H1 (cell line): ENCODE measurements around the gene RASGEF1C. TPM values are rescaled to one million over a fixed set of nuclear protein-coding genes. Genes with fewer than 3 reads are reported as not detected.

Experiments
- CTCF ChIA-PET: fragments of 300-600 bp; sonication (Branson Sonifier 250); formaldehyde crosslinking; loops from one replicate; lab custom pipeline; 2021; ENCODE audit not compliant: partially characterized antibody; lab: Charles Lee
- POLR2A ChIA-PET: fragments of 300-600 bp; sonication (Branson Sonifier 250); formaldehyde crosslinking; loops from one replicate; lab custom pipeline; 2021; ENCODE audit warnings: inconsistent platforms; ENCODE audit not compliant: partially characterized antibody; lab: Charles Lee
- DNase-seq, 2 experiments: peaks; one replicate each; pipeline versions ENCODE4 v3.0.0 to v3.0.0-alpha.2; 2010 to 2022; ENCODE audit warnings: low spot score in 2 of 2, low read depth in 1 of 2, mixed read lengths in 1 of 2
- FAIRE-seq: peaks from 2 replicates; lab custom pipeline; 2011; peaks lifted over from hg19 to GRCh38; lab: Jason Lieb, UNC
- H2AFZ ChIP-seq: 2 replicates; pipeline ENCODE4 v1.8.1; 2012; ENCODE audit warnings: low read length, inconsistent platforms
- H2AK5ac ChIP-seq: 2 replicates; pipeline ENCODE4 v1.6.1; 2013; ENCODE audit warnings: low read depth, low read length
- H2BK120ac ChIP-seq: replicated peaks from 2 replicates; pipeline ENCODE3; 2013; ENCODE audit warnings: low read depth, low read length, inconsistent platforms
- H2BK12ac ChIP-seq: 2 replicates; pipeline ENCODE4 v1.6.1; 2013; ENCODE audit warnings: low read depth, low read length
- H2BK15ac ChIP-seq: 2 replicates; pipeline ENCODE4 v1.6.1; 2013; ENCODE audit warnings: low read length
- H2BK20ac ChIP-seq: 2 replicates; pipeline ENCODE4 v1.6.1; 2013; ENCODE audit warnings: low read length
- H2BK5ac ChIP-seq: 2 replicates; pipeline ENCODE4 v1.6.1; 2013; ENCODE audit warnings: low read depth, low read length
- H3K14ac ChIP-seq: 2 replicates; pipeline ENCODE4 v1.6.1; 2013; ENCODE audit warnings: inconsistent platforms; ENCODE audit not compliant: insufficient read length
- H3K18ac ChIP-seq: 2 replicates; pipeline ENCODE4 v1.6.1; 2013; ENCODE audit warnings: low read length; ENCODE audit errors: extremely low read depth
- H3K23ac ChIP-seq: 2 replicates; pipeline ENCODE4 v1.6.1; 2013; ENCODE audit warnings: inconsistent platforms; ENCODE audit not compliant: insufficient read length
- H3K23me2 ChIP-seq: 2 replicates; pipeline ENCODE4 v1.6.1; 2013; ENCODE audit warnings: low read depth, low read length
- H3K27ac ChIP-seq: 2 replicates; pipeline ENCODE4 v1.6.1; 2011; ENCODE audit warnings: low read depth, low read length, inconsistent platforms
- H3K27me3 ChIP-seq, 4 experiments: replicated peaks in 1 of 4; 1 replicate in 1 of 4; 2 replicates in 3 of 4; pipeline versions ENCODE4 v1.6.1 to v1.8.1; 2011 to 2013; ENCODE audit warnings: low read length in 3 of 4, mild to moderate bottlenecking in 3 of 4, inconsistent platforms in 2 of 4, mixed read lengths in 2 of 4, moderate library complexity in 1 of 4; ENCODE audit not compliant: control insufficient read depth in 3 of 4, insufficient read depth in 3 of 4; ENCODE audit errors: extremely low read depth in 1 of 4
- H3K36me3 ChIP-seq, 4 experiments: 2 replicates each; pipeline versions ENCODE4 v1.6.1 to v1.8.1; 2011 to 2013; ENCODE audit warnings: mild to moderate bottlenecking in 4 of 4, low read length in 3 of 4, moderate library complexity in 2 of 4, control low read depth in 1 of 4, inconsistent platforms in 1 of 4; ENCODE audit not compliant: insufficient read depth in 4 of 4, control insufficient read depth in 2 of 4
- H3K4ac ChIP-seq: replicated peaks from 2 replicates; pipeline ENCODE3; 2013; ENCODE audit warnings: low read length, low read depth, mixed read lengths, inconsistent platforms; ENCODE audit not compliant: insufficient read length
- H3K4me1 ChIP-seq, 4 experiments: replicated peaks in 1 of 4; 1 replicate in 1 of 4; 2 replicates in 3 of 4; pipeline versions ENCODE4 v1.6.1 to v1.8.1; 2011 to 2013; ENCODE audit warnings: low read length in 3 of 4, inconsistent platforms in 2 of 4, mixed read lengths in 1 of 4; ENCODE audit not compliant: insufficient read depth in 4 of 4, control insufficient read depth in 3 of 4
- H3K4me2 ChIP-seq, 2 experiments: 2 replicates each; pipeline versions ENCODE4 v1.6.1 to v1.8.1; 2011 to 2013; ENCODE audit warnings: low read depth in 2 of 2, low read length in 2 of 2, control low read depth in 1 of 2, inconsistent platforms in 1 of 2, mild to moderate bottlenecking in 1 of 2; ENCODE audit not compliant: insufficient read depth in 1 of 2
- H3K4me3 ChIP-seq, 4 experiments: fragments of 200-600, 300-600 bp in 1 of 4; sonication (generic), shearing (Covaris generic), sonication (Bioruptor Twin) in 1 of 4; 2 replicates each; pipeline versions ENCODE4 v1.5.1 to v1.8.1; 2011 to 2016; ENCODE audit warnings: low read length in 4 of 4, low read depth in 3 of 4, control low read depth in 2 of 4, inconsistent platforms in 2 of 4, mild to moderate bottlenecking in 2 of 4, mixed read lengths in 1 of 4, moderate library complexity in 1 of 4; ENCODE audit not compliant: insufficient read depth in 2 of 4; ENCODE audit errors: extremely low read depth in 1 of 4
- H3K56ac ChIP-seq: replicated peaks from 2 replicates; pipeline ENCODE3; 2013; ENCODE audit warnings: low read depth, mild to moderate bottlenecking, mixed read lengths, low read length, inconsistent platforms; ENCODE audit not compliant: insufficient read length
- H3K79me1 ChIP-seq: 2 replicates; pipeline ENCODE4 v1.6.1; 2013; ENCODE audit warnings: low read depth, low read length, control low read depth
- H3K79me2 ChIP-seq, 2 experiments: 2 replicates each; pipeline versions ENCODE4 v1.6.1 to v1.8.1; 2012 to 2013; ENCODE audit warnings: low read length in 2 of 2, mild to moderate bottlenecking in 2 of 2, inconsistent platforms in 1 of 2; ENCODE audit not compliant: insufficient read depth in 2 of 2, control insufficient read depth in 1 of 2
- H3K9ac ChIP-seq, 4 experiments: replicated peaks in 1 of 4; 1 replicate in 1 of 4; 2 replicates in 3 of 4; pipeline versions ENCODE4 v1.6.1 to v1.8.1; 2011 to 2013; ENCODE audit warnings: low read depth in 3 of 4, low read length in 3 of 4, control low read depth in 2 of 4, mild to moderate bottlenecking in 2 of 4, moderate library complexity in 2 of 4, inconsistent platforms in 1 of 4; ENCODE audit errors: extremely low read depth in 1 of 4
- H3K9me3 ChIP-seq, 2 experiments: 2 replicates each; pipeline versions ENCODE4 v1.6.1 to v1.8.1; 2012 to 2013; ENCODE audit warnings: mild to moderate bottlenecking in 2 of 2, moderate library complexity in 2 of 2, control low read depth in 1 of 2, inconsistent platforms in 1 of 2, low read depth in 1 of 2, low read length in 1 of 2, mixed read lengths in 1 of 2; ENCODE audit not compliant: insufficient read depth in 2 of 2
- H4K20me1 ChIP-seq, 2 experiments: replicated peaks in 1 of 2; 2 replicates each; pipeline versions ENCODE3 to v1.8.1; 2011 to 2013; ENCODE audit warnings: inconsistent platforms in 2 of 2, low read length in 2 of 2, mild to moderate bottlenecking in 1 of 2; ENCODE audit not compliant: insufficient read depth in 2 of 2, control insufficient read depth in 1 of 2
- H4K5ac ChIP-seq: 2 replicates; pipeline ENCODE4 v1.6.1; 2013; ENCODE audit warnings: low read length, low read depth, mixed read lengths, inconsistent platforms; ENCODE audit not compliant: insufficient read length
- H4K8ac ChIP-seq: 2 replicates; pipeline ENCODE4 v1.8.0; 2013; ENCODE audit warnings: mild to moderate bottlenecking, moderate library complexity, low read length, inconsistent platforms; ENCODE audit not compliant: insufficient read depth; ENCODE audit errors: extremely low read depth
- H4K91ac ChIP-seq: replicated peaks from 2 replicates; pipeline ENCODE3; 2013; ENCODE audit warnings: low read length, mixed read lengths, inconsistent platforms; ENCODE audit not compliant: insufficient read length
- SAP30 ChIP-seq: fragments of 300-600 bp; sonication (generic); IDR thresholded peaks from 2 replicates; pipeline ENCODE4 v1.7.1; 2012; ENCODE audit warnings: low read length, moderate library complexity, mild to moderate bottlenecking, inconsistent platforms; ENCODE audit not compliant: insufficient read depth, insufficient replicate concordance
- SUZ12 ChIP-seq: fragments of 200-600 bp; sonication (generic); IDR thresholded peaks from 2 replicates; pipeline ENCODE4 v1.6.1; 2012; ENCODE audit warnings: mild to moderate bottlenecking, inconsistent platforms, low read length, moderate library complexity, mixed read lengths
- WGBS, 2 experiments: shearing (Covaris generic) in 1 of 2; methylation state at CpG; one replicate each; pipeline versions ENCODE4 v1.1.6 to v1.1.7; 2013 to 2015; ENCODE audit warnings: low lambda C conversion rate in 2 of 2, mixed read lengths in 2 of 2, inconsistent platforms in 1 of 2, low coverage in 1 of 2, missing lambda C conversion rate in 1 of 2; ENCODE audit not compliant: insufficient replicate concordance in 2 of 2, insufficient coverage in 1 of 2, insufficient read length in 1 of 2; ENCODE audit errors: extremely low coverage in 1 of 2, missing lambda C conversion rate in 1 of 2; 5-methylcytosine and 5-hydroxymethylcytosine counted together
- polyA plus RNA-seq, 7 experiments: library from polyadenylated mRNA; depleted of rRNA in 3 of 7; stranded (reverse) in 5 of 7; unstranded in 2 of 7; fragments of >200 nt in 5 of 7; fragments of 200-250 nt in 2 of 7; gene quantifications; 1 replicate in 5 of 7; 2 replicates in 1 of 7; 4 replicates in 1 of 7; pipeline versions ENCODE4 v1.2.1 to v1.2.3, GENCODE V29; 2011 to 2013; ENCODE audit warnings: missing spikeins in 2 of 7, mixed read lengths in 2 of 7
- total RNA-seq: library from RNA; stranded (reverse); fragmentation: NEBNext Ultra II Directional; extraction: Animal tissue kit (Norgen Biotek cat#: 25700); gene quantifications from 2 replicates; pipeline ENCODE4 v1.2.1, GENCODE V29; 2021

Gene RASGEF1C
- total and polyA plus RNA-seq, 2 of the 8 experiments (the other 6 are each of a cell fraction or from before 2014, with no cell fraction given) = 0.26 to 0.61 TPM

DNA sequence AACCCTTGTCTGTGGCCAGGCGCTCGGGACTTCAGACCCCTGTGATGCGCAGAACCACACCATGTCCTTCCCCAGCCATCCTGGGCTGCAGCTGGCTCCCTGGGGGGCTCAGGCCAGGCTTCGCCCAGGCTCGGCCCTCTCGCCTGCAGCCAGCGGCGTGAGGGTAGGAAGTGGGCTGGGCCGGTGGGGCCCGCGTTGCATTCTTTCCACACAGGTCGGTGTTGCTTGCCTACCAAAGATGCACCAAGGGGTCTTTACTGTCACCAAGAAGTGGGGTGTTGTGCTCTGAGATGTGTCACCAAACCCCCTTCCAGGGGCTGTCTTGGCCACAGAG lies 89.1 kb downstream of the RASGEF1C start:
- no peak overlapping the region for H3K4me2 ChIP-seq
- H3K18ac ChIP-seq = no peak overlapping the region
- H2BK5ac ChIP-seq = no peak overlapping the region
- no peaks in the 10 kb centered on the region for H3K23me2 ChIP-seq
- no peak overlapping the region for H4K5ac ChIP-seq
- POLR2A ChIA-PET = no interaction called here
- no peak overlapping the region for H3K23ac ChIP-seq
- no peak overlapping the region for H2AFZ ChIP-seq
- CTCF ChIA-PET = interaction anchor here (0.9 kb wide), 1 partner anchor 50 kb away, joined by 3 read pairs; no protein-coding TSS in a partner anchor
- H3K27ac ChIP-seq = no peak overlapping the region
- DNase-seq (no peak), FAIRE-seq (no peak)
- WGBS, 2 experiments = 90% methylated on average over 12 of the region's 12 CpGs; no CpG with 5 or more reads in 1 of the 2 experiments
- H2BK120ac ChIP-seq = no peak overlapping the region
- H3K14ac ChIP-seq = no peak overlapping the region
- TF ChIP-seq SAP30 (no peak), SUZ12 (no peak)
- H4K20me1 ChIP-seq = no peaks in the 10 kb centered on the region
- no peaks in the 10 kb centered on the region for H3K9me3 ChIP-seq
- no peak overlapping the region for H3K4ac ChIP-seq
- H2BK12ac ChIP-seq = no peak overlapping the region
- H3K79me2 ChIP-seq = no peaks in the 10 kb centered on the region
- H4K8ac ChIP-seq = no peak overlapping the region; the same call in 1 of the 2 replicates
- H3K27me3 ChIP-seq = no peaks in the 10 kb centered on the region
- no peaks in the 10 kb centered on the region for H3K79me1 ChIP-seq
- no peaks in the 10 kb centered on the region for H3K36me3 ChIP-seq
- H4K91ac ChIP-seq = no peak overlapping the region
- H2AK5ac ChIP-seq = no peak overlapping the region
- no peaks in the 10 kb centered on the region; a peak in 1 of 7 replicates for H3K4me1 ChIP-seq
- no peak overlapping the region for H3K9ac ChIP-seq
- no peak overlapping the region for H3K56ac ChIP-seq
- no peak overlapping the region for H2BK15ac ChIP-seq
- no peak overlapping the region for H3K4me3 ChIP-seq
- H2BK20ac ChIP-seq = no peak overlapping the region
